GM12874 (cell line): Measurements from ENCODE around the gene RAD51B.

Experiments used
- TF ChIP-seq, protein P1 (sequence below): IDR thresholded peaks from 2 replicates; pipeline ENCODE4 v1.5.1; 2011; ENCODE audit warnings: low read depth, mild to moderate bottlenecking, control low read depth, low read length, moderate library complexity; ENCODE audit not compliant: insufficient read depth

RAD51B gene

DNA sequence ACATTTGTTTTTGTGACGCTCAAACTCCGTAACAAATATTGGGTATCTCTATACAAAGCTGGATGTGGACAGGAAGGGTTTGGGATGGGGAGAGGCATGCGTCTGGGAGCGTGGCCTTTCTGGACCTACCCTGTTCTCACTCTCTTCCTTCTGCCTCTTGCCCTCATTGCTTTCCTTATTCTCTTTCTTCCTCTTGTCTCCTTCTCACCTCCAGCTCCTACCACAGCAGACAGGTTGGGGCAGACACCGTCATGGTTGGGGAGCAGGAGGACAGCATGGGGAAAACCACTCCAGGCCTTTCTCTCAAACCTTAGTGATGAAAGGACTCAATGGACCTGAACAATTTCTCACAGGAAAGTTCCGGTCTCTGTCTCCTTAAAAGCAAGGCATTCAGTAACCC lies 465.3 kb downstream of the RAD51B start:
- TF ChIP-seq, protein P1, sequence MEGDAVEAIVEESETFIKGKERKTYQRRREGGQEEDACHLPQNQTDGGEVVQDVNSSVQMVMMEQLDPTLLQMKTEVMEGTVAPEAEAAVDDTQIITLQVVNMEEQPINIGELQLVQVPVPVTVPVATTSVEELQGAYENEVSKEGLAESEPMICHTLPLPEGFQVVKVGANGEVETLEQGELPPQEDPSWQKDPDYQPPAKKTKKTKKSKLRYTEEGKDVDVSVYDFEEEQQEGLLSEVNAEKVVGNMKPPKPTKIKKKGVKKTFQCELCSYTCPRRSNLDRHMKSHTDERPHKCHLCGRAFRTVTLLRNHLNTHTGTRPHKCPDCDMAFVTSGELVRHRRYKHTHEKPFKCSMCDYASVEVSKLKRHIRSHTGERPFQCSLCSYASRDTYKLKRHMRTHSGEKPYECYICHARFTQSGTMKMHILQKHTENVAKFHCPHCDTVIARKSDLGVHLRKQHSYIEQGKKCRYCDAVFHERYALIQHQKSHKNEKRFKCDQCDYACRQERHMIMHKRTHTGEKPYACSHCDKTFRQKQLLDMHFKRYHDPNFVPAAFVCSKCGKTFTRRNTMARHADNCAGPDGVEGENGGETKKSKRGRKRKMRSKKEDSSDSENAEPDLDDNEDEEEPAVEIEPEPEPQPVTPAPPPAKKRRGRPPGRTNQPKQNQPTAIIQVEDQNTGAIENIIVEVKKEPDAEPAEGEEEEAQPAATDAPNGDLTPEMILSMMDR, result no peak

DNA sequence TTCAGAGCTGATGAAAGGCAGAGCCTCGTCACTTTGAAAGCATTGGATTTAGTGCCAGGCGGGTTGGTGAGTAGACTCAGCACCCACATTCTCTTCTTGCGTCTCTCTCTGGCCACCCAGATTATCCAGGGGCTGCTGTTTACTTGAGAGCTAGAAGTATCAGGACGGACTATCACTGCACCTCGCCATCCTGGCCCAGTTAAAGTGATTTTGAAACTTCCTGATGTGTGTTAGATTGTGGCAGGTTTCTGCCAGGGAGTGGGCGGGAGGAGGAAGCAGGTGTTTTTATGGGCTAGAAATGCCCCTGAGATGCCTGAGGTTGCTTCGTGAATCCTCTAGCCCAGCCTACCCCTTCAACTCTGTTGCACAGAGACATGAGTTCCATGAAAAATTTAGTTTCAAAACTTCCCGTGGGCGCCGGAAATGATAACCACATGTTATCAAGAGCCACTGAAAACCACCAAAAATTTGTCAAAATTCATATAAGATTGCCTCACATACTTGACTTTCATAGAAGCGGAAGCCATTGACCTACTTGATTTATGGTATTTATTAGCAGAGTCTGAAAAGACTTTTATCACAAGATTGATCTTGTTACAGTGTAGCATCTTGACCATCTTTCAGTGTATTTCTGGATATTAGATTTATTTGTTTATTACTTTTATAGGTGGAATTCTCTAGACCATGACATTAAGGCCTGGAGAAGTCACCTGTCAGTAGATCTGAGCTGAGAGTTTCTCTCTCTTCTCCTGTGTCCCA lies 466.0 kb downstream of the RAD51B start:
- TF ChIP-seq, protein P1, result no peak

DNA sequence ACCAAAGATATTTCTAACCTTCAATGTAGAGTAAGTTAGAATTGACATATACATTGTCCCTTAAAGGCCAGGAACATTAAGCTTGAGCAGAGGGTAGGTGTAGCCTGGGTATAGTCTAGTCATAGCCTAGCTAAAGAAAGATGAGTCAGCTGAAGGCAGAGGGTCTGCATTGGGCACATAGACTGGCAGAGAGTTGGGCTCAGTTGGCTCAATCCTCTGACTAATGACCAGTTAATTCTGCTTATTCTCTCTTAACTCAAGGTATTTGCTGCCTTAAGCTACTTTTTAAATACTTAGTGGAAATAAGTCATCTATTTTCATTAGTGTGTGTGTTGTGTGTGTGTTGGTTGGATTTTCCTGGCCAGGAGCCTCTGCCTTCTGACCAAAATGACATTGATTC lies 467.1 kb downstream of the RAD51B start:
- TF ChIP-seq, protein P1, result no peak

DNA sequence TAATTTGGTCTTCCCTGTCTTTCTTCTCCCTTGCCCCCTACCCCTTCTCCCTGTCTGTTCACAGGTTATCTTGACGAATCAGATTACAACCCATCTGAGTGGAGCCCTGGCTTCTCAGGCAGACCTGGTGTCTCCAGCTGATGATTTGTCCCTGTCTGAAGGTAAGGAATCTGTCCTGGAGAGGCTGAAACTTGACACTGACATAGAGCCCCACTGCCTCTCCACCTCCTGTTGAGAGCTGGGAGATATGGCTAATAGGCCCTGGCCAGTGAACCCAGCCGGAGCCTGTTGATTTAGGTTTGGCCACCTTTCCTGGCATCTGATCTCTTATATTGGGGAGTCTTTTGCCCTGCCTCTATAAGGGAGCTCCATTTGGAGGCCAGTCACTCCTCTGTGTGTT lies 472.2 kb downstream of the RAD51B start:
- TF ChIP-seq, protein P1, result no peak

DNA sequence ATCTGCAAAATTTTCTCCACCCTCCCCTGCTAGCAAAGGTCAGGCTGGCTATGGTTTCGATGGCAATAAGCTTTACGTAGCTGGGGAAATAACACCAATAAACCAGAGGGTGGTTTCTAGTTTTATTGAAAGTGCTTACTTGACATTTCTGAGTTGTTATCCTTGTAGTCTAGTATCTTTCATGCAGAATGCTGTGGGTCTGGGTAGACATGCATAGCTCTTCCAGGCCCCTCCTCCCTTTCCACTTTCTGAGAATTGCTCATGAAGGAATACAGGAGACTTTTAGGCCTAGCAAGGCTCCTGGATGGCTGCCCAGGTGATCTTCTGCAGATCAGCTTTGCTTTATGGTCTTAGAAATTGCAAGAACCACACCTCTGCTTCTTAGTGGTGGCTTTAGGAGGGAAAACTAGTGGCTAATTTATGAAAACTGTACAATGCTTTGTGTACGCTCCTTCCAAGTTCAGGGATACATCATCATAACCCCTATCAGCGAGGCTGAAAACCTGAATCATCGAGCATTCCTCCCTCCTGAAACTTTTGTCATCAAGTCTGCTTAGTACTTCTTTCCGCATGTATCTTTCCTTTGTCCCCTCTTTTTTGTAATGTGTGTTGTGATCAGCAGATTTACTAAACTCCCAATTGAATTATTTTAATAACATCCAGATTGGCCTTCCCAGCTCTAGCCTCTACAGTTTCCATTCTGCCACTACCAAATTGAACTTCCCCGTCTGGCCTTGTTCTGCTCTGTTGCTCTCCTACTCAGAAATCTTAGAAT lies 473.0 kb downstream of the RAD51B start:
- TF ChIP-seq, protein P1, result no peak

DNA sequence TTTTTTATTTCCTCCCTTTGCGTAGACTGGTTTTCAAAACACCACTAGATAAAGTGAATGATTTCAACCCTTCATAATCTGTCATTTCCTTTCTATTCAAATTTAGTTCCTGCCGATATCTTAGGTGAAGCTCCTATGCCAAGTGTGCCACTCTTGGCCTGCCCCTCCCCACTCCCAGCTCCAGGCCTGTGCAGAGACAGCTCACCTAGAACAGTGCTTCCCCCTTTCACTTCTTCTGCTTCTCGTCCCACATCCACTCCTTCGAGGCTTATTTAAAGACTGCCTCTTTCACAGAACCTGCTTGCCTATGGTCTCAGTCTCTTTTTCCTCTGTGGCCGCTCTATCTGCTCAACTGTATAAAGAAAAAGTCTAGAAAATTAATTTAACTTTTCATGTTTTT lies 473.8 kb downstream of the RAD51B start:
- TF ChIP-seq, protein P1, result no peak

DNA sequence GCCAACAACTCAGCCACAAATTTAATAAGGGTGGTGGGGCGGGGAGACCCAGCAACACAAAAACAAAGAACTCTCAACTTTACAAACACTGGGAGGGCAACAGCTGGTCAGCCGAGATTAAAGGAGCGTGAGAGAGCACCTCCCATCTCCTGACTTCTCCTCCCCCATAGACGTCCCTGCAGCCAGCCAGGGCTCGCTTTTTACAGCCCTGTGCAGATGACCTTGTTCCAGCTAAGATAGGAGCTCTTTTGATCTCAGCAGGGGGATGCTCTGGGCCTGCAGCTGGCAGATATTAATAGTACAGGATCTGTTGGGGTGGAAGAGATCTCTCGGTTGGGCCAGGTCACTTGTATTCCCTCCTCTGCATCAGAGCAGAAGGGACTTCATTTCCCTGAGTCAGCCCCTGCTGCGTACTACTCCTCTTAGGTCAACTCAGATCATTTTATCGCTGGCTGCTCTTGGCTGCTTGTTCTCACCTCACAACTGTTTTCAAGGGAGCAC lies 475.8 kb downstream of the RAD51B start:
- TF ChIP-seq, protein P1, result no peak
